Panc1 (cell line): ENCODE measurements around the gene EIF2S3. TPM values are rescaled to one million over a fixed set of nuclear protein-coding genes. Genes with fewer than 3 reads are reported as not detected.

Experiments
- ATAC-seq: fragments of 200-7000 bp; cut with Tn5 transposase; 2 replicates; pipeline ENCODE4 v1.9.1; 2020; ENCODE audit warnings: mild to moderate bottlenecking, moderate library complexity
- BruUV-seq: library from RNA; stranded (reverse); fragments of 400-500 nt; replicated peaks from 2 replicates; lab custom pipeline; 2021; lab: Mats Ljungman, UMichigan
- CTCF ChIA-PET: fragments of 300-600 bp; sonication (Branson Sonifier 250); formaldehyde crosslinking; loops from one replicate; lab custom pipeline; 2022; ENCODE audit warnings: antibody characterized with exemption; lab: Charles Lee
- POLR2A ChIA-PET: fragments of 300-600 bp; sonication (Branson Sonifier 250); formaldehyde crosslinking; loops from one replicate; lab custom pipeline; 2022; ENCODE audit warnings: antibody characterized with exemption; lab: Charles Lee
- DNase-seq: peaks from one replicate; pipeline ENCODE4 v3.0.0-alpha.2; 2010; ENCODE audit warnings: low read depth, low spot score
- H3K27ac ChIP-seq: 2 replicates; pipeline ENCODE4 v1.5.1; 2011; ENCODE audit warnings: mild to moderate bottlenecking, low read length, inconsistent platforms
- H3K27me3 ChIP-seq: fragments of 200-500 bp; sonication (Bioruptor generic); 2 replicates; pipeline ENCODE4 v1.6.0; 2014; ENCODE audit warnings: low read length, inconsistent platforms; ENCODE audit not compliant: control insufficient read depth, insufficient read depth
- H3K36me3 ChIP-seq: fragments of 200-500 bp; sonication (Bioruptor generic); 2 replicates; pipeline ENCODE4 v1.5.1; 2014; ENCODE audit warnings: inconsistent platforms, mild to moderate bottlenecking, low read length, moderate library complexity; ENCODE audit not compliant: control insufficient read depth, insufficient read depth
- H3K4me1 ChIP-seq: 2 replicates; pipeline ENCODE4 v1.5.1; 2011; ENCODE audit warnings: inconsistent platforms, mild to moderate bottlenecking, low read length, moderate library complexity; ENCODE audit not compliant: control insufficient read depth, insufficient read depth
- H3K4me3 ChIP-seq, 2 experiments: 2 replicates each; pipeline ENCODE4 v1.5.1; 2011 to 2012; ENCODE audit warnings: low read depth in 2 of 2, low read length in 2 of 2, mild to moderate bottlenecking in 2 of 2, inconsistent platforms in 1 of 2, moderate library complexity in 1 of 2
- H3K9me3 ChIP-seq: fragments of 200-500 bp; sonication (Bioruptor generic); 2 replicates; pipeline ENCODE4 v1.5.1; 2014; ENCODE audit warnings: low read depth, mild to moderate bottlenecking, inconsistent platforms, low read length, moderate library complexity; ENCODE audit not compliant: control insufficient read depth, insufficient read depth
- CTCF ChIP-seq: fragments of 450-650 bp; IDR thresholded peaks from 2 replicates; pipeline ENCODE4 v1.5.1; 2017; ENCODE audit warnings: mild to moderate bottlenecking
- POLR2AphosphoS5 ChIP-seq: IDR thresholded peaks from 2 replicates; pipeline ENCODE4 v1.6.1; 2012; ENCODE audit warnings: mild to moderate bottlenecking, low read depth, low read length, moderate library complexity
- REST ChIP-seq, 2 experiments: IDR thresholded peaks; 2 replicates each; pipeline ENCODE4 v1.6.1; 2011 to 2012; ENCODE audit warnings: low read depth in 2 of 2, control low read depth in 1 of 2, low read length in 1 of 2, mild to moderate bottlenecking in 1 of 2, moderate library complexity in 1 of 2; ENCODE audit not compliant: insufficient read depth in 1 of 2
- SIN3A ChIP-seq: IDR thresholded peaks from 2 replicates; pipeline ENCODE4 v1.6.1; 2012; ENCODE audit warnings: low read depth, mild to moderate bottlenecking, low read length, moderate library complexity, borderline replicate concordance; ENCODE audit not compliant: insufficient read depth
- TCF7L2 ChIP-seq: IDR thresholded peaks from 2 replicates; pipeline ENCODE4 v1.6.1; 2011; ENCODE audit warnings: mild to moderate bottlenecking, low read depth, low read length, inconsistent platforms
- in situ Hi-C: cut with HindIII; loops from 2 replicates; pipeline ENCODE4 v1.10.0; 2016; ENCODE audit warnings: low sequenced_read_pairs, low pct_unique_long_range_greater_than_20kb
- intact Hi-C: fragments of 100-400 bp; cut with micrococcal nuclease; formaldehyde crosslinking; loops from one replicate; pipeline ENCODE4 v1.10.0; 2022; ENCODE audit not compliant: unreplicated experiment
- total RNA-seq: library from RNA; stranded (reverse); gene quantifications from one replicate; pipeline ENCODE4 v1.2.1, GENCODE V29; 2021; ENCODE audit not compliant: unreplicated experiment

The EIF2S3 gene
- total RNA-seq, 1 experiment from 2014 or later: 154 TPM

DNA sequence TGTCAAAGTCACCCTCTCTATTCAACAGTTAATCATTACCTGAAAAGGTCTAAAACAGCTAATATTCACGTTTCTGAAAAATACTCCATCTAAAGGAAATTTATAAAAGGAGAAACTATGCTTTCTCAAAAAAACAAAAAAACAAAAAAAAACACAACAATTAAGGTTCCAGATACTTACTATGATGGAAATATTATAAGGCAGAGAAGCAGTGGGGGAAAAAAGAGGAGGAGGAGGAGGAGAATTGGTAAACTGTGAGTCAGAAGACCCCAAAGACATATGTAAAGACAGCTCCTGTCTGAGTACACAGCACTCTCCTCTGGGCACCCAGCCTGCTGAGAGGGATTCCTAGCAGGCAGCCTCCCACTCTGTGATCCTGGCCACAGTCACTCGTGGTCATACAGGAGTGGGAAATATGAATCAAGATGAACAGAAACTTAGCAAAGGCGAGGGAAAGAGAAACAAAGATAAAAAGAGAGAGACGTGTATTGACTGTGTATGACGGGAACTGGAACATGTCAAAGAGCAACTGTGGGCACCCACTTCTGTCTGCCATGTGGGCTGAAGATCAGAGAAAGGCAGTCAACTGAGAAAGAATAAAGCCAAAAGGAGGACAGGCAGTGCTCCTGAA is 40.3 kb upstream of the EIF2S3 start:
- no peaks in the 10 kb centered on the region for H3K4me1 ChIP-seq
- ChIA-PET POLR2A (no interaction called here), CTCF (no interaction called here)
- BruUV-seq: no TSS peak
- H3K4me3 ChIP-seq: no peak overlapping the region
- no peak overlapping the region for H3K27ac ChIP-seq
- no peaks in the 10 kb centered on the region for H3K9me3 ChIP-seq
- intact Hi-C loops (no loop called here), in situ Hi-C loops (no loop called here)
- no peaks in the 10 kb centered on the region for H3K36me3 ChIP-seq
- no peaks in the 10 kb centered on the region for H3K27me3 ChIP-seq
- DNase-seq: no peak
- TF ChIP-seq REST (IDR thresholded peaks at IDR 0.05; ENCODE audit: insufficient read depth in 1 of 2, low read depth in 2 of 2, low read length in 1 of 2): no peak
- TF ChIP-seq CTCF: no peak
- no peak for TF ChIP-seq TCF7L2
- no peak for TF ChIP-seq SIN3A
- no peak for TF ChIP-seq POLR2AphosphoS5
- ATAC-seq: no peak

DNA sequence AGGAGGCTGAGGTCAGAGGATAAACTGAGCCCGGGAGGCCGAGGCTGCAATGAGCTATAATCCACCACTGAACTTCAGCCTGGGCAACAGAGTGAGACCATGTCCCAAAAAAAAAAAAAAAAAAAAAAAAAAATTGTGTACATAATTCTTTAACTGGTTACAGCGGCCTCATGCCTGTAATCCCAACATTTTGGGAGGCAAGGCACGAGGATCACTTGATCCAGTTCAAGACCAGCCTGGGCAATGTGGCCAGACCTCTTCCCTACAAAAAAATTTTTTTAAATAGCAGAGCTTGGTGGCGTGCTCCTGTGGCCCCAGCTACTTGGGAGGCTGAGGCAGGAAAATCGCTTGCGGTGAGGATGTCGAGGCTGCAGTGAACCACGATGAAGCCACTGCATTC is 37.1 kb upstream of the EIF2S3 start:
- in situ Hi-C loops: no loop called here
- Histone ChIP-seq H3K4me3 (no peak overlapping the region), H3K36me3 (no peaks in the 10 kb centered on the region), H3K27me3 (no peaks in the 10 kb centered on the region), H3K9me3 (no peaks in the 10 kb centered on the region), H3K4me1 (no peaks in the 10 kb centered on the region), H3K27ac (no peak overlapping the region)
- intact Hi-C loops: no loop called here
- TF ChIP-seq SIN3A: no peak
- no peak for TF ChIP-seq CTCF
- TF ChIP-seq TCF7L2: no peak
- TF ChIP-seq POLR2AphosphoS5: no peak
- TF ChIP-seq REST (IDR thresholded peaks at IDR 0.05; ENCODE audit: insufficient read depth in 1 of 2, low read depth in 2 of 2, low read length in 1 of 2): no peak
- DNase-seq (no peak), ATAC-seq (no peak)
- CTCF ChIA-PET: no interaction called here
- POLR2A ChIA-PET: no interaction called here
- BruUV-seq: no TSS peak
